HG02759 (cell line): ENCODE results near the gene PNPLA7.
"Not testable (repeated sequence)": the region's sequence is repeated elsewhere in the genome, so short reads cannot be mapped to it uniquely, and the experiment has no call there.

Source experiments
- ATAC-seq: cut with Tn5 transposase; IDR thresholded peaks from one replicate; pipeline ENCODE4 v1.9.1; 2021; ENCODE audit warnings: mild to moderate bottlenecking, moderate library complexity; ENCODE audit not compliant: unreplicated experiment

Gene PNPLA7

GRCh38 chr9:137423514-137424291, 126.5 kb downstream of the PNPLA7 start:
- peak; percentile 31 for ATAC-seq

- ATAC-seq = peak; percentile 92
Measured at GRCh38 chr9:137422604-137423513, 127.3 kb downstream of the PNPLA7 start, which contains the start of the genes EXD3 and NOXA1. EXD3 (minus strand) TSS chr9:137423162; CDS start chr9:137395357, 27,805 bp downstream. NOXA1 (plus strand) TSS chr9:137423393; CDS start chr9:137423530, 137 bp downstream.

GRCh38 chr9:137421838-137422603, 128.2 kb downstream of the PNPLA7 start:
- no peak for ATAC-seq

- no peak for ATAC-seq
Measured at GRCh38 chr9:137417161-137418021, 132.8 kb downstream of the PNPLA7 start.

- ATAC-seq = no peak
Measured at GRCh38 chr9:137416563-137417151, 133.5 kb downstream of the PNPLA7 start.

- no peak for ATAC-seq
Measured at GRCh38 chr9:137416006-137416562, 134.1 kb downstream of the PNPLA7 start.

- no peak for ATAC-seq
Measured at GRCh38 chr9:137415451-137415850, 134.8 kb downstream of the PNPLA7 start.

GRCh38 chr9:137412431-137412830, 137.8 kb downstream of the PNPLA7 start:
- no peak for ATAC-seq

- no peak for ATAC-seq
Measured at GRCh38 chr9:137411645-137412380, 138.4 kb downstream of the PNPLA7 start.

GRCh38 chr9:137411260-137411644, 138.9 kb downstream of the PNPLA7 start:
- ATAC-seq = no peak

GRCh38 chr9:137410891-137411249, 139.3 kb downstream of the PNPLA7 start:
- ATAC-seq = no peak

- not testable (repeated sequence) for ATAC-seq
Measured at GRCh38 chr9:137410236-137410890, 139.8 kb downstream of the PNPLA7 start.
